ENCODE data around the gene UBE2Q2. TPM values are rescaled to one million over a fixed set of nuclear protein-coding genes. Genes with fewer than 3 reads are reported as not detected.

UBE2Q2 gene
- total RNA-seq, 1 donor from 2014 or later: 29.6 TPM

DNA sequence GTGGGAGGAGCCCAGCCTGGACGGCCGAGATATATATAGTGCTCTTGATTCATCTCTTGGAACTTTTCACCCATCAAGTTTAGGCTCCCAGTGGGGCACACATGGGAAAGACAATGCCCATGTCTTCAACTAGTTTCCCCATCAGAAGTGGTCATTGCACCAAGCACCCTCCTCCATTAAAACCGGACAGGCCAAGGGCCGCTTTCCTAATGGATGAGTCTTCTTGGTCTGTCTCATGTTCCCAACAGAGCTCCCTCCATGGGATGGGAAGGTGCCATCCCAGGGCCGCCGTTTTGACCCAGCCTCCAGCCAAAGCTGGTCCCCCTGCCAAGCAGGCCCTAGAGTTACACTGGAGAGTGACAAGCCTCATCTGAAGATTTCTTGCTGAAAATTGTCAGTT lies 34.7 kb upstream of the UBE2Q2 start:
- peaks cover 7% of the 10 kb centered on the region for H3K27me3 ChIP-seq
- ATAC-seq: no peak
- intact Hi-C loops (cut with DNase I): no loop called here
- no peak overlapping the region for H3K27ac ChIP-seq
- TF ChIP-seq, protein P1, sequence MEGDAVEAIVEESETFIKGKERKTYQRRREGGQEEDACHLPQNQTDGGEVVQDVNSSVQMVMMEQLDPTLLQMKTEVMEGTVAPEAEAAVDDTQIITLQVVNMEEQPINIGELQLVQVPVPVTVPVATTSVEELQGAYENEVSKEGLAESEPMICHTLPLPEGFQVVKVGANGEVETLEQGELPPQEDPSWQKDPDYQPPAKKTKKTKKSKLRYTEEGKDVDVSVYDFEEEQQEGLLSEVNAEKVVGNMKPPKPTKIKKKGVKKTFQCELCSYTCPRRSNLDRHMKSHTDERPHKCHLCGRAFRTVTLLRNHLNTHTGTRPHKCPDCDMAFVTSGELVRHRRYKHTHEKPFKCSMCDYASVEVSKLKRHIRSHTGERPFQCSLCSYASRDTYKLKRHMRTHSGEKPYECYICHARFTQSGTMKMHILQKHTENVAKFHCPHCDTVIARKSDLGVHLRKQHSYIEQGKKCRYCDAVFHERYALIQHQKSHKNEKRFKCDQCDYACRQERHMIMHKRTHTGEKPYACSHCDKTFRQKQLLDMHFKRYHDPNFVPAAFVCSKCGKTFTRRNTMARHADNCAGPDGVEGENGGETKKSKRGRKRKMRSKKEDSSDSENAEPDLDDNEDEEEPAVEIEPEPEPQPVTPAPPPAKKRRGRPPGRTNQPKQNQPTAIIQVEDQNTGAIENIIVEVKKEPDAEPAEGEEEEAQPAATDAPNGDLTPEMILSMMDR (IDR thresholded peaks at IDR 0.05): no peak
- no peaks in the 10 kb centered on the region for H3K9me3 ChIP-seq
- no peaks in the 10 kb centered on the region for H3K36me3 ChIP-seq
- no peak overlapping the region for H3K4me3 ChIP-seq
- DNase-seq: no peak
- no peaks in the 10 kb centered on the region for H3K4me1 ChIP-seq

DNA sequence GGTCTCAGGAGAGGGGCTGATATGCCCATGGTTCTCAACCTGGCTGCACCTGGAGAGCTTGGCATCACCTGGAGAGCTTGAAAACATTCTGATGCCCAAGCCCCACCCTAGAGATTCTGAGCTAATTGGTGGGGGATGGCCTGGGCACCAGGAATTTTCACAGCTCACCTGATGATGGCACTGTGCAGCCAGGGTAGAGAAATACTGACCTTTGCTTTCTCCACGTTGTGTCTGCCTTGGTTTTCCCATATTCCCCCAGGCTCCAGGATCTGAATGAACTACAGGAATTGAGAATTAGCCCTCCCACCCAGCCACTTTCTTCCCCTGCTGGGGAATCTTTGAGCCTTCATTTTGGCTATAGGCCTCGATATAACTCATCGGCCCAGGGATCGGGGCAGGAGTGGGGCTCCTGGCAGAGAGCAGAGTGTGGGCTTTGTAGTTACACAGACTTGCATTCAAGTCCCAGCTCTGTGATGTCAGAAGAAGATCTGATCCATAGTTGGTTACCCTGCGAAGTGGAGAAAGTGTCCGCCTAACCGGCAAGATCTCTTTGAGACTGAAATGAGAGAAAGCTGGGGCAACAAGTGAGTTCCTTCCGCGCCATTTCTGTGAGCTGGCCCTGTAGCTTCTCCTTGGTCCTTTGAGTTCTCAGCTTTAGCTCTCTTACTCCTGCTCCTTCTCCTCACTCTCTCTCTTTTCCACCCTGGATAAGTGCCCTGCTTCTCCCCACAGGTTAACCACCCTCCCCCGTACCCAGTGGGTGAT lies 33.1 kb upstream of the UBE2Q2 start:
- Histone ChIP-seq H3K27ac (no peak overlapping the region), H3K4me3 (no peak overlapping the region), H3K4me1 (no peaks in the 10 kb centered on the region), H3K27me3 (no peaks in the 10 kb centered on the region), H3K36me3 (no peaks in the 10 kb centered on the region), H3K9me3 (no peaks in the 10 kb centered on the region)
- TF ChIP-seq, protein P1 (IDR thresholded peaks at IDR 0.05): peak; percentile 39
- intact Hi-C loops (cut with DNase I): no loop called here
- ATAC-seq: peak; percentile 74
- no peak for DNase-seq

DNA sequence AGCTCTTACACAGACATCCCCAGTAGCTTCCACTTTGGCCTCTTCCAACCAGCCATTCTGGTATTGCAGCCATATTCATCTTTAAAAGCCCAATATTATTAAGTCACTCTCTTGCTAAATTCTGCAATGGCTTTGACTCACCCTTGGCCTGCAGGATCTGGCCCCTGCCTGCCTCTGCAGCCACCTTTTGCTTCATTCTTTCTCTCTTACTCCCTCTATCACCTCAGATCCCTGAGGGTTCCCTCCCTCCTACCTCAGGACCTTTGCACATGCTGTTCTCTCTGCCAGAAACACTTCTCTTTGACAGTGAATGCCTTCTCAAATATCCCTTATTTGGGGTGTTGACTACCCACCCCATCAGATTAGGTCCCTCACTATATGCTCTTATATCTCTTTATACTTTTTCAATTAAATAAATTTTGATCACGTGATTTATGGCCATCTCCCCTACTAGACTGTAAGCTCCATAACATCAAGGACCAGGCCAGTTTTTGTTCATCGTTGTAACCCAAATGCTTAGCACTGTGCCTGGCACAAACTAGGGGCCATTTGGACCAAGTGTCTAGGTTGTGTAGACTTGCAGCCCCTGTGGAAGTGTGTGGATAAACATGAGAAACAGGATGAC lies 32.3 kb upstream of the UBE2Q2 start:
- Histone ChIP-seq H3K4me3 (no peak overlapping the region), H3K27me3 (no peaks in the 10 kb centered on the region), H3K36me3 (no peaks in the 10 kb centered on the region), H3K27ac (no peak overlapping the region), H3K9me3 (no peaks in the 10 kb centered on the region), H3K4me1 (no peaks in the 10 kb centered on the region)
- no peak for ATAC-seq
- no peak for DNase-seq
- intact Hi-C loops (cut with DNase I): no loop called here
- TF ChIP-seq, protein P1 (IDR thresholded peaks at IDR 0.05): no peak

DNA sequence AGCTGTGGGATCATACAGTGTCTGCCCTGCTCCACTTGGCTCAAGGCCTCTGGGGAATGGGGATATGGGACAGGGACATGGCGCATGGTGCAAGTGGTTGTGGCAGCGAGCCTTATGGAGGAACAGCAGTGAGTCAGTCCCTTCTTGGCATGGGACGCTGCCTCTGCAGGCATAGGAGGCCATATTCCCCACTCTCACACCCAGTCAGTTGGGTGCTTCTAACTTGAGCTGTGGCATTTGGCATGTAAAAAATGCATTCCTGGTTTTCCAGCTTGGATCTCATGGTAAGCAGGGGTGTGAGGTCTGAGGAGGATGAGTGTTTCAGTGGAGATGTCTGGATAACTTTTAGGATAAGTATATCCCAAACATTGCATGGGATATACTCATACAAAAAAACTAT lies 31.6 kb upstream of the UBE2Q2 start:
- ATAC-seq (no peak), DNase-seq (no peak)
- H3K9me3 ChIP-seq: no peaks in the 10 kb centered on the region
- H3K27ac ChIP-seq: no peak overlapping the region
- intact Hi-C loops (cut with DNase I): no loop called here
- H3K27me3 ChIP-seq: no peaks in the 10 kb centered on the region
- H3K4me3 ChIP-seq: no peak overlapping the region
- no peaks in the 10 kb centered on the region for H3K4me1 ChIP-seq
- no peaks in the 10 kb centered on the region for H3K36me3 ChIP-seq
- TF ChIP-seq, protein P1 (IDR thresholded peaks at IDR 0.05): no peak

DNA sequence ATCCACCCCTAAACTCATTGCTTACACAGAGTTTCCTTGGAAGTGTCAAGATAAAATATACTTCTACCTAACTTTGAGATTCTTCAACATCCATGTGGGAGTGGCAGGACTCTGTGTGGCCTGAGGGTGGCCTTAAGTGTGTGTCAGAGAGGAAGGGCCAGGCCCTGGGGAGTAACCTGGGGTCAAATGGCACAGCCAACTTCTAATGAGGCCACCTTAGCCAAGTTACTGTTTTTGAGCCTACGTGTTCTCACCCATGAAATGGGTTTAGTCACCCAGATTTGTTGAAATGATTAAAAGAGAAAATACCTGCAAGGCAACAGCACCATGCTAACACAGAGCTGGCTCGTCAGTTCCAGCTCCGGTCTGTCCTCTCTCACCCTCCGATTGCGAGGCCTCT lies 28.5 kb upstream of the UBE2Q2 start:
- ATAC-seq (no peak), DNase-seq (no peak)
- TF ChIP-seq, protein P1 (IDR thresholded peaks at IDR 0.05): no peak
- Histone ChIP-seq H3K27ac (no peak overlapping the region), H3K9me3 (no peaks in the 10 kb centered on the region), H3K4me1 (no peaks in the 10 kb centered on the region), H3K36me3 (no peaks in the 10 kb centered on the region), H3K4me3 (no peak overlapping the region), H3K27me3 (no peaks in the 10 kb centered on the region)
- intact Hi-C loops (cut with DNase I): no loop called here

Measured in upper lobe of right lung (tissue), 1 donor.